HEK293 (cell line): ENCODE data around the gene EXOSC6.

Experiments used
- CTCF ChIA-PET: fragments of 350-600 bp; formaldehyde crosslinking; extraction: SDS; loops from one replicate; lab custom pipeline; 2021; ENCODE audit warnings: antibody characterized with exemption; lab: Yijun Ruan, JAX
- POLR2A ChIA-PET: fragments of 300-600 bp; formaldehyde crosslinking; extraction: SDS; loops from one replicate; lab custom pipeline; 2020; ENCODE audit warnings: antibody characterized with exemption, inconsistent platforms; lab: Yijun Ruan, JAX
- H3K27ac ChIP-seq: fragments of 200-500 bp; sonication (Bioruptor generic); 2 replicates; pipeline ENCODE4 v1.5.1; 2014; ENCODE audit warnings: low read depth, low read length, control low read depth, inconsistent platforms; ENCODE audit errors: extremely low read depth
- H3K36me3 ChIP-seq, 2 experiments: fragments of 200-500 bp in 1 of 2; sonication (Bioruptor generic) in 1 of 2; 1 replicate in 1 of 2; 2 replicates in 1 of 2; pipeline ENCODE4 v1.5.1; 2014 to 2017; ENCODE audit warnings: inconsistent platforms in 2 of 2, low read length in 2 of 2; ENCODE audit not compliant: control insufficient read depth in 2 of 2, insufficient read depth in 1 of 2
- H3K4me1 ChIP-seq: fragments of 200-500 bp; sonication (Bioruptor generic); 2 replicates; pipeline ENCODE4 v1.5.1; 2014; ENCODE audit warnings: mild to moderate bottlenecking, low read length, inconsistent platforms; ENCODE audit not compliant: control insufficient read depth, insufficient read depth
- H3K4me3 ChIP-seq: 2 replicates; pipeline ENCODE4 v1.5.1; 2011; ENCODE audit warnings: low read depth, mild to moderate bottlenecking, control low read depth, low read length, moderate library complexity
- H3K9me3 ChIP-seq: fragments of 200-500 bp; sonication (Bioruptor generic); 2 replicates; pipeline ENCODE4 v1.5.1; 2014; ENCODE audit warnings: low read depth, low read length, inconsistent platforms; ENCODE audit not compliant: control insufficient read depth, insufficient read depth
- BCL11B ChIP-seq: fragments of 450-650 bp; formaldehyde crosslinking; IDR thresholded peaks from 2 replicates; pipeline ENCODE4 v1.5.1; 2016; ENCODE audit warnings: low read depth, missing biosample characterization, missing genetic modification characterization
- GLI4 ChIP-seq: fragments of 450-650 bp; formaldehyde crosslinking; IDR thresholded peaks from 2 replicates; pipeline ENCODE4 v1.5.1; 2016; ENCODE audit warnings: missing biosample characterization, missing genetic modification characterization
- KLF1 ChIP-seq: fragments of 450-650 bp; formaldehyde crosslinking; IDR thresholded peaks from 2 replicates; pipeline ENCODE4 v1.5.1; 2016; ENCODE audit warnings: missing biosample characterization, missing genetic modification characterization
- KLF7 ChIP-seq: fragments of 450-650 bp; formaldehyde crosslinking; IDR thresholded peaks from 2 replicates; pipeline ENCODE4 v1.5.1; 2016; ENCODE audit warnings: missing biosample characterization, missing genetic modification characterization, borderline replicate concordance
- PRDM1 ChIP-seq: fragments of 450-650 bp; formaldehyde crosslinking; IDR thresholded peaks from 2 replicates; pipeline ENCODE4; 2016; ENCODE audit warnings: missing biosample characterization, missing genetic modification characterization
- RBAK ChIP-seq: fragments of 450-650 bp; formaldehyde crosslinking; IDR thresholded peaks from 2 replicates; pipeline ENCODE4 v1.5.1; 2016; ENCODE audit warnings: missing biosample characterization, missing genetic modification characterization
- TCF7L2 ChIP-seq: IDR thresholded peaks from 2 replicates; pipeline ENCODE4 v1.6.1; 2011; ENCODE audit warnings: low read depth, mild to moderate bottlenecking, inconsistent platforms, low read length, moderate library complexity, borderline replicate concordance
- ZBTB21 ChIP-seq: fragments of 450-650 bp; formaldehyde crosslinking; IDR thresholded peaks from 2 replicates; pipeline ENCODE4 v1.5.1; 2017; ENCODE audit warnings: missing biosample characterization, missing genetic modification characterization
- ZFP3 ChIP-seq: fragments of 450-650 bp; formaldehyde crosslinking; IDR thresholded peaks from 2 replicates; pipeline ENCODE4 v1.5.1; 2016; ENCODE audit warnings: low read depth, missing biosample characterization, missing genetic modification characterization
- ZFP69B ChIP-seq: fragments of 450-650 bp; formaldehyde crosslinking; IDR thresholded peaks from 2 replicates; pipeline ENCODE4 v1.5.1; 2016; ENCODE audit warnings: missing biosample characterization, missing genetic modification characterization
- ZIC2 ChIP-seq: fragments of 450-650 bp; formaldehyde crosslinking; IDR thresholded peaks from 2 replicates; pipeline ENCODE4 v1.5.1; 2016; ENCODE audit warnings: missing biosample characterization, missing genetic modification characterization
- ZNF140 ChIP-seq: fragments of 450-650 bp; formaldehyde crosslinking; IDR thresholded peaks from 2 replicates; pipeline ENCODE4 v1.5.1; 2016; ENCODE audit warnings: missing biosample characterization, missing genetic modification characterization
- ZNF146 ChIP-seq: fragments of 450-650 bp; formaldehyde crosslinking; IDR thresholded peaks from 2 replicates; pipeline ENCODE4 v1.5.1; 2016; ENCODE audit warnings: missing biosample characterization, missing genetic modification characterization
- ZNF155 ChIP-seq: fragments of 450-650 bp; formaldehyde crosslinking; IDR thresholded peaks from 2 replicates; pipeline ENCODE4 v1.5.1; 2016; ENCODE audit warnings: missing biosample characterization, missing genetic modification characterization
- ZNF2 ChIP-seq: fragments of 450-650 bp; formaldehyde crosslinking; IDR thresholded peaks from 2 replicates; pipeline ENCODE4 v1.5.1; 2016; ENCODE audit warnings: missing biosample characterization, missing genetic modification characterization
- ZNF211 ChIP-seq: fragments of 450-650 bp; formaldehyde crosslinking; IDR thresholded peaks from 2 replicates; pipeline ENCODE4 v1.5.1; 2016; ENCODE audit warnings: low read depth, missing biosample characterization, missing genetic modification characterization
- ZNF302 ChIP-seq: fragments of 450-650 bp; formaldehyde crosslinking; IDR thresholded peaks from 2 replicates; pipeline ENCODE4 v1.5.1; 2016; ENCODE audit warnings: missing biosample characterization, missing genetic modification characterization, low read depth
- ZNF311 ChIP-seq: fragments of 450-650 bp; formaldehyde crosslinking; IDR thresholded peaks from 2 replicates; pipeline ENCODE4 v1.5.1; 2017; ENCODE audit warnings: missing biosample characterization, missing genetic modification characterization, borderline replicate concordance
- ZNF416 ChIP-seq: fragments of 450-650 bp; formaldehyde crosslinking; IDR thresholded peaks from 2 replicates; pipeline ENCODE4 v1.5.1; 2016; ENCODE audit warnings: missing biosample characterization, missing genetic modification characterization
- ZNF501 ChIP-seq: fragments of 450-650 bp; formaldehyde crosslinking; IDR thresholded peaks from 2 replicates; pipeline ENCODE4 v1.5.1; 2016; ENCODE audit warnings: missing biosample characterization, missing genetic modification characterization
- ZNF626 ChIP-seq: fragments of 450-650 bp; sonication (Bioruptor Pico); formaldehyde crosslinking; IDR thresholded peaks from 2 replicates; pipeline ENCODE4 v1.5.1; 2018; ENCODE audit warnings: missing biosample characterization, missing genetic modification characterization, inconsistent platforms
- ZNF701 ChIP-seq: fragments of 450-650 bp; formaldehyde crosslinking; IDR thresholded peaks from 2 replicates; pipeline ENCODE4 v1.5.1; 2016; ENCODE audit warnings: missing biosample characterization, missing genetic modification characterization
- ZSCAN16 ChIP-seq: fragments of 450-650 bp; formaldehyde crosslinking; IDR thresholded peaks from 2 replicates; pipeline ENCODE4 v1.5.1; 2016; ENCODE audit warnings: missing biosample characterization, missing genetic modification characterization
- TF ChIP-seq, protein P1 (sequence below): fragments of 450-650 bp; formaldehyde crosslinking; IDR thresholded peaks from 2 replicates; pipeline ENCODE4 v1.5.1; 2017; ENCODE audit warnings: missing biosample characterization, missing genetic modification characterization
- TF ChIP-seq, protein P2 (sequence below): fragments of 450-650 bp; formaldehyde crosslinking; IDR thresholded peaks from 2 replicates; pipeline ENCODE4 v1.5.1; 2016; ENCODE audit warnings: missing biosample characterization, missing genetic modification characterization
- TF ChIP-seq, protein P3 (sequence below): fragments of 450-650 bp; formaldehyde crosslinking; IDR thresholded peaks from 2 replicates; pipeline ENCODE4 v1.5.1; 2016; ENCODE audit warnings: missing biosample characterization, missing genetic modification characterization
- TF ChIP-seq, protein P4 (sequence below): fragments of 450-650 bp; formaldehyde crosslinking; IDR thresholded peaks from 2 replicates; pipeline ENCODE4 v1.5.1; 2016; ENCODE audit warnings: missing biosample characterization, missing genetic modification characterization
- TF ChIP-seq, protein P5 (sequence below): fragments of 450-650 bp; formaldehyde crosslinking; IDR thresholded peaks from 2 replicates; pipeline ENCODE4 v1.5.1; 2017; ENCODE audit warnings: missing biosample characterization, missing genetic modification characterization
- TF ChIP-seq, protein P6 (sequence below): fragments of 450-650 bp; formaldehyde crosslinking; IDR thresholded peaks from 2 replicates; pipeline ENCODE4 v1.5.1; 2016; ENCODE audit warnings: missing biosample characterization, missing genetic modification characterization

Gene EXOSC6

DNA sequence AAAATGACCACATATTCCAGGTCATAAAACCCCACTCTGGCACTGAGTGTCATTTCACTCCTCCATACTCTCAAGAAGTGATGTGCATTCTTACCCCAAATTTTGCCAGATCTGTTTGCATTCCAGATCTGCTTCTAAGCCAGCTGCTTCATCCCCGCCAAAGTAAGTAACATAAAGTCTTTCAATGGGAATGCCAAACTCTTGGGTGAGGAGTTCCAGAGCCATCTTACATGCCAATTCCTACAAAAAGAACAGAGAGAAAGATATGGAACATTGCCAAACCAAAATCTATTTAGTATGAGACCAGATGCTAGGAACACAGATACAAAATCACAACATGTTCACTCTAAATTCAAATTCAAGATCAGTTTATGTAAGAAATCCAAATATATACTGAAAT, 24.7 kb upstream of the EXOSC6 start:
- no peak overlapping the region for H3K4me3 ChIP-seq
- H3K9me3 ChIP-seq = no peaks in the 10 kb centered on the region
- H3K27ac ChIP-seq = no peak overlapping the region
- ChIA-PET POLR2A (no interaction called here), CTCF (interaction anchor here (2.8 kb wide), 1 partner anchor 24 kb away, joined by 13 read pairs; the partner anchor contains the start of gene EXOSC6)
- no peaks in the 10 kb centered on the region for H3K4me1 ChIP-seq
- TF ChIP-seq ZSCAN16 (tag by site-specific recombination) (no peak), KLF7 (tag by site-specific recombination) (no peak), ZNF140 (tag by site-specific recombination) (no peak), ZNF701 (tag by site-specific recombination) (no peak), ZNF155 (tag by site-specific recombination) (no peak), ZNF211 (no peak), ZFP69B (tag by site-specific recombination) (no peak), ZNF302 (no peak), ZNF626 (tag by site-specific recombination) (no peak), ZBTB21 (tag by site-specific recombination) (no peak), GLI4 (no peak), PRDM1 (tag by site-specific recombination) (no peak), TCF7L2 (no peak), ZIC2 (tag by site-specific recombination) (no peak), ZFP3 (tag by site-specific recombination) (no peak), KLF1 (tag by site-specific recombination) (no peak), ZNF2 (tag by site-specific recombination) (no peak)
- TF ChIP-seq, protein P1, sequence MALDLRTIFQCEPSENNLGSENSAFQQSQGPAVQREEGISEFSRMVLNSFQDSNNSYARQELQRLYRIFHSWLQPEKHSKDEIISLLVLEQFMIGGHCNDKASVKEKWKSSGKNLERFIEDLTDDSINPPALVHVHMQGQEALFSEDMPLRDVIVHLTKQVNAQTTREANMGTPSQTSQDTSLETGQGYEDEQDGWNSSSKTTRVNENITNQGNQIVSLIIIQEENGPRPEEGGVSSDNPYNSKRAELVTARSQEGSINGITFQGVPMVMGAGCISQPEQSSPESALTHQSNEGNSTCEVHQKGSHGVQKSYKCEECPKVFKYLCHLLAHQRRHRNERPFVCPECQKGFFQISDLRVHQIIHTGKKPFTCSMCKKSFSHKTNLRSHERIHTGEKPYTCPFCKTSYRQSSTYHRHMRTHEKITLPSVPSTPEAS (tag by site-specific recombination) = no peak
- TF ChIP-seq, protein P2, sequence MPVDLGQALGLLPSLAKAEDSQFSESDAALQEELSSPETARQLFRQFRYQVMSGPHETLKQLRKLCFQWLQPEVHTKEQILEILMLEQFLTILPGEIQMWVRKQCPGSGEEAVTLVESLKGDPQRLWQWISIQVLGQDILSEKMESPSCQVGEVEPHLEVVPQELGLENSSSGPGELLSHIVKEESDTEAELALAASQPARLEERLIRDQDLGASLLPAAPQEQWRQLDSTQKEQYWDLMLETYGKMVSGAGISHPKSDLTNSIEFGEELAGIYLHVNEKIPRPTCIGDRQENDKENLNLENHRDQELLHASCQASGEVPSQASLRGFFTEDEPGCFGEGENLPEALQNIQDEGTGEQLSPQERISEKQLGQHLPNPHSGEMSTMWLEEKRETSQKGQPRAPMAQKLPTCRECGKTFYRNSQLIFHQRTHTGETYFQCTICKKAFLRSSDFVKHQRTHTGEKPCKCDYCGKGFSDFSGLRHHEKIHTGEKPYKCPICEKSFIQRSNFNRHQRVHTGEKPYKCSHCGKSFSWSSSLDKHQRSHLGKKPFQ (tag by site-specific recombination) = no peak
- TF ChIP-seq, protein P3, sequence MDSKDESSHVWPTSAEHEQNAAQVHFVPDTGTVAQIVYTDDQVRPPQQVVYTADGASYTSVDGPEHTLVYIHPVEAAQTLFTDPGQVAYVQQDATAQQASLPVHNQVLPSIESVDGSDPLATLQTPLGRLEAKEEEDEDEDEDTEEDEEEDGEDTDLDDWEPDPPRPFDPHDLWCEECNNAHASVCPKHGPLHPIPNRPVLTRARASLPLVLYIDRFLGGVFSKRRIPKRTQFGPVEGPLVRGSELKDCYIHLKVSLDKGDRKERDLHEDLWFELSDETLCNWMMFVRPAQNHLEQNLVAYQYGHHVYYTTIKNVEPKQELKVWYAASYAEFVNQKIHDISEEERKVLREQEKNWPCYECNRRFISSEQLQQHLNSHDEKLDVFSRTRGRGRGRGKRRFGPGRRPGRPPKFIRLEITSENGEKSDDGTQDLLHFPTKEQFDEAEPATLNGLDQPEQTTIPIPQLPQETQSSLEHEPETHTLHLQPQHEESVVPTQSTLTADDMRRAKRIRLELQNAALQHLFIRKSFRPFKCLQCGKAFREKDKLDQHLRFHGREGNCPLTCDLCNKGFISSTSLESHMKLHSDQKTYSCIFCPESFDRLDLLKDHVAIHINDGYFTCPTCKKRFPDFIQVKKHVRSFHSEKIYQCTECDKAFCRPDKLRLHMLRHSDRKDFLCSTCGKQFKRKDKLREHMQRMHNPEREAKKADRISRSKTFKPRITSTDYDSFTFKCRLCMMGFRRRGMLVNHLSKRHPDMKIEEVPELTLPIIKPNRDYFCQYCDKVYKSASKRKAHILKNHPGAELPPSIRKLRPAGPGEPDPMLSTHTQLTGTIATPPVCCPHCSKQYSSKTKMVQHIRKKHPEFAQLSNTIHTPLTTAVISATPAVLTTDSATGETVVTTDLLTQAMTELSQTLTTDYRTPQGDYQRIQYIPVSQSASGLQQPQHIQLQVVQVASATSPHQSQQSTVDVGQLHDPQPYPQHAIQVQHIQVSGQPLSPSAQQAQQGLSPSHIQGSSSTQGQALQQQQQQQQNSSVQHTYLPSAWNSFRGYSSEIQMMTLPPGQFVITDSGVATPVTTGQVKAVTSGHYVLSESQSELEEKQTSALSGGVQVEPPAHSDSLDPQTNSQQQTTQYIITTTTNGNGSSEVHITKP (tag by site-specific recombination) = no peak
- peaks cover 78% of the 10 kb centered on the region in 2 experiments for H3K36me3 ChIP-seq

DNA sequence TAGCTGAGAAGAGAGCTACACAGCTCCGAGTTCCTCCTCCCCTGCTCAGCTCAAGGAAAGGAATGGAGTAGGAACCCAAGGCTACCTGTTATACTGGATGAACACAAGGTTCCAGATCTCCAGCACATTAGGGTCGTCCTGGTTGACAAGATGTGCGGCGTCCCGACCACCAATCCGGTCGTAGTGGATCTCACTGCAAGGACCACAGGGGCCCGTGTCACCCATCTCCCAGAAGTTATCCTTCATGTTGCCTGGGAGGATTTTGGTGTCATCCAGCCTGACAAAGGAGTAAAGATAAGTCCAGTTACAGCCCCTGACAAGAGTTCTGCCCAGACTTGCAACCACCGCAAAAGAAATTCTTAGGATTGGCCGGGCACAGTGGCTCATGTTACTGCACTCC, 20.0 kb upstream of the EXOSC6 start:
- H3K27ac ChIP-seq = no peak overlapping the region
- no peaks in the 10 kb centered on the region for H3K4me1 ChIP-seq
- POLR2A ChIA-PET = interaction anchor here (0.6 to 1.0 kb wide), 2 partner anchors 13 to 14 kb away, joined by 3 to 4 read pairs; no protein-coding TSS in a partner anchor
- TF ChIP-seq BCL11B (tag by site-specific recombination) = no peak
- no peak for TF ChIP-seq ZNF211
- TF ChIP-seq, protein P4, sequence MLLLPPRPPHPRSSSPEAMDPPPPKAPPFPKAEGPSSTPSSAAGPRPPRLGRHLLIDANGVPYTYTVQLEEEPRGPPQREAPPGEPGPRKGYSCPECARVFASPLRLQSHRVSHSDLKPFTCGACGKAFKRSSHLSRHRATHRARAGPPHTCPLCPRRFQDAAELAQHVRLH (tag by site-specific recombination) = no peak
- no peak for TF ChIP-seq ZNF311
- no peak for TF ChIP-seq ZNF416 (tag by site-specific recombination)
- TF ChIP-seq, protein P5, sequence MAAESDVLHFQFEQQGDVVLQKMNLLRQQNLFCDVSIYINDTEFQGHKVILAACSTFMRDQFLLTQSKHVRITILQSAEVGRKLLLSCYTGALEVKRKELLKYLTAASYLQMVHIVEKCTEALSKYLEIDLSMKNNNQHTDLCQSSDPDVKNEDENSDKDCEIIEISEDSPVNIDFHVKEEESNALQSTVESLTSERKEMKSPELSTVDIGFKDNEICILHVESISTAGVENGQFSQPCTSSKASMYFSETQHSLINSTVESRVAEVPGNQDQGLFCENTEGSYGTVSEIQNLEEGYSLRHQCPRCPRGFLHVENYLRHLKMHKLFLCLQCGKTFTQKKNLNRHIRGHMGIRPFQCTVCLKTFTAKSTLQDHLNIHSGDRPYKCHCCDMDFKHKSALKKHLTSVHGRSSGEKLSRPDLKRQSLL (tag by site-specific recombination) = no peak
- TF ChIP-seq, protein P6, sequence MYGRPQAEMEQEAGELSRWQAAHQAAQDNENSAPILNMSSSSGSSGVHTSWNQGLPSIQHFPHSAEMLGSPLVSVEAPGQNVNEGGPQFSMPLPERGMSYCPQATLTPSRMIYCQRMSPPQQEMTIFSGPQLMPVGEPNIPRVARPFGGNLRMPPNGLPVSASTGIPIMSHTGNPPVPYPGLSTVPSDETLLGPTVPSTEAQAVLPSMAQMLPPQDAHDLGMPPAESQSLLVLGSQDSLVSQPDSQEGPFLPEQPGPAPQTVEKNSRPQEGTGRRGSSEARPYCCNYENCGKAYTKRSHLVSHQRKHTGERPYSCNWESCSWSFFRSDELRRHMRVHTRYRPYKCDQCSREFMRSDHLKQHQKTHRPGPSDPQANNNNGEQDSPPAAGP (tag by site-specific recombination) = no peak
- TF ChIP-seq RBAK (tag by site-specific recombination) = no peak
- no peak for TF ChIP-seq ZNF501 (tag by site-specific recombination)
- no peak for TF ChIP-seq ZNF146 (tag by site-specific recombination)
- H3K9me3 ChIP-seq = no peaks in the 10 kb centered on the region
- CTCF ChIA-PET = interaction anchor here (0.6 to 3.6 kb wide), 2 partner anchors 20 to 383 kb away, joined by 4 to 16 read pairs; partner anchors contain the start of gene EXOSC6
- peaks cover 71 to 81% of the 10 kb centered on the region in 2 experiments for H3K36me3 ChIP-seq
- H3K4me3 ChIP-seq = no peak overlapping the region
